Activated naive CD4-positive, alpha-beta T cell treated with anti-CD3 and anti-CD28 coated beads for 36 hours (primary cell): ENCODE results near the gene SYNM. TPM values are rescaled to one million over a fixed set of nuclear protein-coding genes. Genes with fewer than 3 reads are reported as not detected.

ENCODE experiments used
- CTCF ChIA-PET: fragments of 350-600 bp; sonication (Branson Sonifier 250); formaldehyde crosslinking; loops from one replicate; lab custom pipeline; 2021; ENCODE audit warnings: antibody characterized with exemption; lab: Charles Lee
- DNase-seq: peaks from one replicate; pipeline ENCODE4 v3.0.0-alpha.2; 2020
- H3K27ac Mint-ChIP-seq: one replicate; pipeline ENCODE4 v1.8.0; 2021; ENCODE audit warnings: mild to moderate bottlenecking, mixed read lengths
- H3K27me3 Mint-ChIP-seq: one replicate; pipeline ENCODE4 v1.8.0; 2021; ENCODE audit warnings: low read depth, mixed read lengths
- H3K36me3 Mint-ChIP-seq: one replicate; pipeline ENCODE4 v1.8.0; 2021; ENCODE audit warnings: low read depth, mixed read lengths
- H3K4me1 Mint-ChIP-seq: one replicate; pipeline ENCODE4 v1.8.0; 2021; ENCODE audit warnings: low read depth, mixed read lengths
- H3K4me3 Mint-ChIP-seq: one replicate; pipeline ENCODE4 v1.8.0; 2021; ENCODE audit warnings: mild to moderate bottlenecking, moderate library complexity, mixed read lengths
- H3K9me3 Mint-ChIP-seq: one replicate; pipeline ENCODE4 v1.8.0; 2021; ENCODE audit warnings: mixed read lengths
- intact Hi-C: fragments of 100-400 bp; cut with micrococcal nuclease; formaldehyde crosslinking; loops from one replicate; pipeline ENCODE4 v1.15.1; 2023
- total RNA-seq, 2 experiments: library from RNA; stranded (reverse); gene quantifications; one replicate each; pipeline ENCODE4 v1.2.3, GENCODE V29; 2021

SYNM gene
- total RNA-seq, 2 experiments from 2014 or later: 1.3 to 1.4 TPM

DNA sequence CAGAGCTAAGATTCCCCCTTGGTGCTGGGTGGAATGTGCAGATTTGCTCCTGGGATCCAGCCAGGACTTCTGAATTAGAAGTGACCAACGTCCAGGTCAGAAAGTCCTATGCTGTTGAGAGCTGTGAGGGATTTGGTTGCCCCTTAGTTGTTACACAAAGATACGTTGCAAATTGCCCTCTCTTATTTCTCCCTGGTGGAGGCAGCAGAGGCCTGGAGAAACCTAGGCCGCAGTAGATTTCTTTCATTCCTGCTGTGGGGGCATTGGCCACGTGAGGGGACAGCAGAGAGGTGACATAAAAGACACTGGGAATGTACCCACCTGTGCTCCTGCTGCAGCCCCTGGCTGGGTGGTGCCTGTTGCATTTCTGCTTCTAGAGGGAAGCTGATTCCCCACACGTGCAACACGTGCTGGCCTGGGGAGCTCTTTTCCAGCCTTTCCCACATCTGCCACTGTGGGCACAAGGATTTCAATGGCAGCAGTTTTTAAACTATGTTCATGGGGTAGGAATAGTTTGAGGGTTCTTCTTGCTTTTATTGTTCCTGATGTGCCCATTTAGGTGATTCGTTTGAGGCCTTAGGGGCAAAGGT lies 65.7 kb downstream of the SYNM start:
- intact Hi-C loops: no loop called here
- CTCF ChIA-PET: interaction anchor here (1.0 kb wide), 1 partner anchor 8 kb away, joined by 3 read pairs; no protein-coding TSS in a partner anchor
- H3K27ac Mint-ChIP-seq: no peak overlapping the region
- no peaks in the 10 kb centered on the region for H3K36me3 Mint-ChIP-seq
- no peak for DNase-seq
- no peaks in the 10 kb centered on the region for H3K4me1 Mint-ChIP-seq
- no peaks in the 10 kb centered on the region for H3K27me3 Mint-ChIP-seq
- H3K4me3 Mint-ChIP-seq: no peak overlapping the region
- no peaks in the 10 kb centered on the region for H3K9me3 Mint-ChIP-seq

DNA sequence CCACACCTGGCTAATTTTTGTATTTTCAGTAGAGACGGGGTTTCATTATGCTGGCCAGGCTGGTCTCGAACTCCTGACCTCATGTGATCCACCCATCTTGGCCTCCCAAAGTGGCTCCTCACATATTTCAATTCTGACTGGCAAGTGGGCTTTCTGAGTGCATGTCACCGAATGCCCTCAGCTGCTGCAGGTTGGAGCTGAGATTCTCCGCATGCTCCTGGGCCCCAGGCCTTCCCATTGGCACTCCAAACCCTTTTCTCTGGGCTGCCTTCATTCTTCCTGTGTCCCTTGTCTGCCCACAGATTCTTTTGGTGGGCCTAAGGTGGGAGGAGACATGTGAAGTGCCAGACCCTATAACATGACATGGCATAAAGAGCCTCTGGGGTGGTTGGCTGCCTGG lies 67.3 kb downstream of the SYNM start:
- no peaks in the 10 kb centered on the region for H3K36me3 Mint-ChIP-seq
- H3K4me1 Mint-ChIP-seq: no peaks in the 10 kb centered on the region
- no peak overlapping the region for H3K27ac Mint-ChIP-seq
- CTCF ChIA-PET: interaction anchor here (0.6 kb wide), 1 partner anchor 41 kb away, joined by 3 read pairs; no protein-coding TSS in a partner anchor
- intact Hi-C loops: no loop called here
- no peak for DNase-seq
- no peak overlapping the region for H3K4me3 Mint-ChIP-seq
- H3K27me3 Mint-ChIP-seq: no peaks in the 10 kb centered on the region
- H3K9me3 Mint-ChIP-seq: no peaks in the 10 kb centered on the region

DNA sequence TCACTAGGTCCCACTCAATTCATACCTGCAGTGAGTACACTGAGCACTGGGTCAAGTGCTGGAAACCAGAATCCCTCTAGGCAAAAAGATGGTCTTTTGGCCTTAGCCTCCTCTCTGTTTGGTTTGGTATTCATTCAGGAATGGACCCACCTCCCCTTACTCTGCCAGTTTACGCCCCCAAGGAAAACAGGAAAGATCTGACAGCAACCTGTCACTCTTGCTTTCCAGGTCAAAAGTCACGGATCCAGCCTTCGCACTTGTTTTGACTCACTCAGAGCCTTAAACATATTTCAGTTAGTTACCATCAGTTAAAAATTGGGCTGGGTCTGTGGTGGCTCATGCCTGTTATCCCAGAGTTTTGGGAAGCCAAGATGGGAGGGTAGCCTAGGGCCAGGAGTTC lies 68.1 kb downstream of the SYNM start:
- no peaks in the 10 kb centered on the region for H3K9me3 Mint-ChIP-seq
- CTCF ChIA-PET: interaction anchor here (0.7 kb wide), 1 partner anchor 1162 kb away, joined by 3 read pairs; no protein-coding TSS in a partner anchor
- H3K36me3 Mint-ChIP-seq: no peaks in the 10 kb centered on the region
- H3K4me1 Mint-ChIP-seq: no peaks in the 10 kb centered on the region
- no peak for DNase-seq
- H3K27me3 Mint-ChIP-seq: no peaks in the 10 kb centered on the region
- H3K27ac Mint-ChIP-seq: no peak overlapping the region
- no peak overlapping the region for H3K4me3 Mint-ChIP-seq
- intact Hi-C loops: no loop called here

DNA sequence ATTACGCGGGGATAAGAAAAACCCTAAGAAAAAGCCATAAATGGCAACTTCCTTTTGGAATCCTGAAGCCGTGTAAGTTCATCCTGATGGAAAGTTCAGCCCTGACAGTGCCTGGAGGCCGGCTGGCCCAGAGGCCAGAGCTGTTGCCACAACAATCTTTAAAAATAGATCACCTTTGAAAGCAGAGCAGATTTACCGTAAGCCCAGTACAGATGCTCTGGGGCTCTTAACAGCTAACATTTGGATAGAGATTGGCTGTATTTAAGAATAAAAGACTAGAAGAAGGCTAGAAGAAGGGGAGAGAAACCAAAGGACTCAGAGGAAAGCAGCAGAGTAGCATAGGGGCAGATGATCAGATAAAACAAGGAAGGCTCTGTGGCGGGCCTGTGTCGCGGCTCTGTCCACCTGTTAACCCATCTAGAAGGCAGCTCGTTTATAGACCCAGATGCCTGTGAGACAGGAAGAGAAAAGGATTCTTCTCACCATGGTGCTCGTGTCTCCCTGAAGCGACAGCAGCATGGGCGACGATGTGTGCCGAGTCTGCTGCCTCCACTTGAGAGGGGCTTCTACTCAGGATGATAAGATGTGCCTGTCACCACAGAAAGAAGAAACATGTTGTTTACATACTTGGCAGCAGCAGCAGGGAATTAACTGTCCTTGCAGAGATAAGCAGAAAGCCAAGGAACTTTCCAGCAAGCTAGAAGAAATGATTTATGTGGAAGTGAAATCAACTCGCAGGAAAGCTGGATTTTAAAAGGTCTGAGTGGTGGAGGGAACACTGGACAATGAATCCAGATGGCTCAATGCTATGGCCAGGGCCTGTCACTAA lies 69.9 kb downstream of the SYNM start:
- no peak overlapping the region for H3K4me3 Mint-ChIP-seq
- H3K36me3 Mint-ChIP-seq: no peaks in the 10 kb centered on the region
- no peaks in the 10 kb centered on the region for H3K4me1 Mint-ChIP-seq
- H3K9me3 Mint-ChIP-seq: no peaks in the 10 kb centered on the region
- H3K27me3 Mint-ChIP-seq: no peaks in the 10 kb centered on the region
- CTCF ChIA-PET: interaction anchor here (0.6 kb wide), 1 partner anchor 388 kb away, joined by 5 read pairs; no protein-coding TSS in a partner anchor
- intact Hi-C loops: no loop called here
- no peak overlapping the region for H3K27ac Mint-ChIP-seq
- no peak for DNase-seq

DNA sequence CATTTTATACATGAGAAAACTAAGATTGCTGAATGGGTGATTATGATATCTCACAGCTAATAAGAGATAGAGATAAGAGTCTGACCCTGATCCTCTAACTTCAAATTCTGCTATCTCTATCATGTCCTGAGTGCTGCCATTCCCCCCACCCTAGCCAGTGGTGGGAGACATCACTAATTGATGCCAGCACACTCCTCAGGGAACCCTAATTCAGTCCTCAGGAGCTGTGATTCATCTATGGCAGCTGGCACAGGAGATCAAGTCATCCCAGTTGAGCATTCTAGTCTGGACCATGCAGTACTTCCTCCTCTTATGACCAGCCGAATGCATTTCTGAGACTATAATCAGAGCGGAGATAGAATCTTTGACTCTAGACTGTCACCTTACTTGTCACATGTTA lies 71.9 kb downstream of the SYNM start:
- CTCF ChIA-PET: interaction anchor here (0.5 kb wide), 1 partner anchor 621 kb away, joined by 3 read pairs; no protein-coding TSS in a partner anchor
- no peaks in the 10 kb centered on the region for H3K4me1 Mint-ChIP-seq
- no peaks in the 10 kb centered on the region for H3K27me3 Mint-ChIP-seq
- H3K36me3 Mint-ChIP-seq: no peaks in the 10 kb centered on the region
- H3K27ac Mint-ChIP-seq: no peak overlapping the region
- no peaks in the 10 kb centered on the region for H3K9me3 Mint-ChIP-seq
- intact Hi-C loops: no loop called here
- no peak overlapping the region for H3K4me3 Mint-ChIP-seq
- no peak for DNase-seq

DNA sequence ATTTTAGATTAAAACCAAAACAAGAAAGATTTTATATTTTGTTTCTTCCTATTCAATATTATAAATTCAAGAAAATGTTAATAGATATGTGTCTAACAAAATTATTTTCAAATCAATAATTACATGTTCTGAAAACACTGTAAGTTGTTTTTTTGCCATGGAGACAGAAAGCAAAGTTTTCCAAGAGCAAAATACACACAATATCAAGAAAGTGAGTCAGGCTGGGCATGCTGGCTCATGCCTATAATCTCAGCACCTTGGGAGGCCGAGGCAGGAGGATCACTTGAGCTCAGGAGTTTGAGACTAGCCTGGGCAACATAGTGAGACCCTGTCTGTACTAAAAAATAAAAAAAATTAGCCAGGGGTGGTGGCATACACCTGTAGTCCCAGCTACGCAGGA lies 72.8 kb downstream of the SYNM start:
- Mint-ChIP-seq H3K27ac (no peak overlapping the region), H3K4me1 (no peaks in the 10 kb centered on the region), H3K27me3 (peaks cover 3% of the 10 kb centered on the region), H3K9me3 (no peaks in the 10 kb centered on the region), H3K36me3 (no peaks in the 10 kb centered on the region), H3K4me3 (no peak overlapping the region)
- intact Hi-C loops: no loop called here
- no peak for DNase-seq
- CTCF ChIA-PET: no interaction called here

DNA sequence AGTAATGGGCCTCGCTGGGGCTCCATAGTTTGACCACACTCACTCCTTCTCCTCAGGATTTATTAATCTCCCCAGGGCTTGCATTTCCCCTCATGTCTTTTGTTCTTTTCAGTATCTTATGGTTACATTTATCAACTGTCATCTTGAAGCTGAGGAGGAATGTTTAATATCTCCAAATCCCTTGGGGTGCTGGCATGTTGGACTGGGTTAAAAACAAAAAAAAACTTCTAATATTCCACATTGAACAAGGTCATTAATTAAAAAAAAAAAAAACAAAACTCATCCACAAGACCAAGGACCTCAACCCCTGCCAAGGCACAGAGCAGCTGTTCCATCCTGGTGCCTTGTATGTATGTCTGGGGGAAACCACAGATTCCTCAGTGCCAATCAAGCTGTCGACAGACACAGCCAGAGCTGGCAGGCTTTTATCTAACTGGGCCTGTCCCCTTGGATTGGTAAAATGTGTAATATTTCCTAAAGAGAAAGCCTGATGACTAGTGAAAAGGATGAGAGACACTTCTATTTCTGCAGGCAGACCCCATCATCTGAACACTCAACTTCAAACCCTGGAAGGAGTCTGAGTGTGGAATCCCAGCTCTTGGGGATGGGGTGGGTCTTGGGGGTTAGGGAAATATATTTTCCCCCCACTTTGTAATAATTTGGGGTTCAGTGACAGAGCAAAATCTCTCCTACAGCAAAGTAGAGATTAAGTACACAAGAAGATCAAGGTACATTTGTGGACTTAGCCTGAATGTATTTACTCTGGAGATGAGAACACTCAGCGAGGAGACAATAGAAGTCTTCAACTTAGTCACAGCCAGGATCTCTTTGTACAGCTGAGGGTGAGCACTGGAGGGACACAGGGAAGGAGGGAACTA lies 75.4 kb downstream of the SYNM start:
- intact Hi-C loops: no loop called here
- CTCF ChIA-PET: no interaction called here

DNA sequence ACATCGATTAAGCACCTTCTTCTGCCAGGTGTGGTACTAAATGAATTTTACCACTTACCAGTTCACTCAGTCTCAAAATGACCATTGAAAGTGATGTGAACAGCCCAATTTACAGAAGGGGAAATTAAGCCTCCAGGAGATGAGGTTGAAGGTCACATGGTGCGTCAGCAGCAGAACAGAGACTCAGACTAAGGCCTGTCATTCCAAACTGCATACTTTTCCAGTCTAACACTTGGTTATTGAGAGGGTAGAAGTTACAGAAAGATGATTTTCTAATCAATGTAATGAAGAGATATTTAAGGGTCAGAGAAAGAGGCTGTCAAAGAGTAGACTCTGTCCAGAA lies 76.1 kb downstream of the SYNM start:
- Mint-ChIP-seq H3K27me3 (peaks cover 3% of the 10 kb centered on the region), H3K9me3 (no peaks in the 10 kb centered on the region), H3K4me1 (no peaks in the 10 kb centered on the region), H3K27ac (no peak overlapping the region), H3K4me3 (no peak overlapping the region), H3K36me3 (no peaks in the 10 kb centered on the region)
- CTCF ChIA-PET: no interaction called here
- DNase-seq: no peak
- intact Hi-C loops: no loop called here

More for the DNA sequence above, 75.4 kb downstream of the SYNM start:
- Mint-ChIP-seq H3K4me1 (no peaks in the 10 kb centered on the region), H3K36me3 (no peaks in the 10 kb centered on the region), H3K27me3 (peaks cover 3% of the 10 kb centered on the region), H3K27ac (no peak overlapping the region), H3K4me3 (no peak overlapping the region), H3K9me3 (no peaks in the 10 kb centered on the region)
- no peak for DNase-seq

DNA sequence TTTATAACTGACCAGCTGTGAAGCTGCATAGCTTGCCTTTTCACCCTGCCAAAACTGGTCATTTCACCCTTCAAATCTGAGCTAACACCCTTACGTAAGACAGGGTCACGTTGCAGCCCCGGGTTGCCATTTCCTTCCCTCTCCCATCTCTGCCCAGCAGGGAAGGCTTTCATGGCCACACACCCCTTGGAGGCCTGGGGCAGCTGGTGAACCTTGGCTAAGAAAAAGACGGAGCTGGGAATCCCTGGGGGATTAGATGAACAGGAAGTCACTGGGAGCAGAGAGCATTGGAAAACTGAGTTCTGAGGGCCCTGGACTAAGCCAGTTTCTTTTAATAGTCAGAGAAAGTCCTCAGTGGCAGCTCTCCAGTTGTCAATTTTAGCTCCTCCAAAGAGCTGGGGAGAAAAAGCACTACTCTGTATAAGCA lies 76.7 kb downstream of the SYNM start:
- CTCF ChIA-PET: interaction anchor here (1.0 kb wide), 2 partner anchors 91 to 103 kb away, joined by 3 read pairs; no protein-coding TSS in a partner anchor
- Mint-ChIP-seq H3K36me3 (no peaks in the 10 kb centered on the region), H3K27me3 (peaks cover 3% of the 10 kb centered on the region), H3K4me3 (no peak overlapping the region), H3K9me3 (no peaks in the 10 kb centered on the region), H3K27ac (no peak overlapping the region), H3K4me1 (no peaks in the 10 kb centered on the region)
- intact Hi-C loops: no loop called here
- DNase-seq: no peak

DNA sequence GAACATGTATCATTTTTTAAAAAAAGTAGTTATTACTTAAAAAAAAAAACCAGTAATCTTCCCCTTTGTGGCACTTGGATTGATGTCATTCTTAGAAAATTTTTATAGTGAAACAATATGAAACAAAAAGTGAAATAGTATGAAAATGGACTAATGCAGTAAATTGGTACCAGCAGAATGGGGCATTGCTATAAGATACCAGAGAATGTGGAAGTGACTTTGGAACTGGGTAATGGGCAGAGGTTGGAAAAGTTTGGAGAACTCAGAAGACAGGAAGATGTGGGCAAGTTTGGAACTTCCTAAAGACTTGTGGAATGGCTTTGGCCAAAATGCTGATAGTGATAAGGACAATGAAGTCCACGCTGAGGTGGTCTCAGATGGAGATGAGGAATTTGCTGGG lies 77.9 kb downstream of the SYNM start:
- no peak for DNase-seq
- CTCF ChIA-PET: no interaction called here
- peaks cover 3% of the 10 kb centered on the region for H3K27me3 Mint-ChIP-seq
- no peaks in the 10 kb centered on the region for H3K9me3 Mint-ChIP-seq
- H3K4me1 Mint-ChIP-seq: no peaks in the 10 kb centered on the region
- H3K4me3 Mint-ChIP-seq: no peak overlapping the region
- intact Hi-C loops: no loop called here
- no peak overlapping the region for H3K27ac Mint-ChIP-seq
- H3K36me3 Mint-ChIP-seq: no peaks in the 10 kb centered on the region
